Loucy (cell line): Measurements from ENCODE around the gene TMEM134.

ENCODE experiments used
- H2AFZ ChIP-seq: fragments of 200-600 bp; sonication (generic); 2 replicates; pipeline ENCODE4 v1.6.0; 2016; ENCODE audit warnings: antibody characterized with exemption, mild to moderate bottlenecking, low read length, moderate library complexity
- H3F3A ChIP-seq: fragments of 200-600 bp; 2 replicates; pipeline ENCODE4 v1.6.0; 2016; ENCODE audit warnings: antibody characterized with exemption, low read depth, mild to moderate bottlenecking
- H3K27me3 ChIP-seq: fragments of 200-600 bp; sonication (generic); 2 replicates; pipeline ENCODE4 v1.6.1; 2014; ENCODE audit warnings: low read length, mild to moderate bottlenecking; ENCODE audit not compliant: insufficient read depth, poor library complexity, severe bottlenecking
- H3K36me3 ChIP-seq: fragments of 200-600 bp; sonication (generic); 2 replicates; pipeline ENCODE4 v1.6.1; 2016; ENCODE audit warnings: low read length; ENCODE audit not compliant: insufficient read depth
- H3K4me1 ChIP-seq: fragments of 200-600 bp; sonication (generic); 2 replicates; pipeline ENCODE4 v1.5.1; 2014; ENCODE audit warnings: low read length, mild to moderate bottlenecking; ENCODE audit not compliant: insufficient read depth, poor library complexity, severe bottlenecking
- H3K4me2 ChIP-seq: fragments of 200-600 bp; sonication (generic); 2 replicates; pipeline ENCODE4 v1.6.0; 2014; ENCODE audit warnings: antibody characterized with exemption, low read length, low read depth, mild to moderate bottlenecking; ENCODE audit not compliant: poor library complexity, severe bottlenecking
- H3K4me3 ChIP-seq: fragments of 200-600 bp; sonication (generic); 2 replicates; pipeline ENCODE4 v1.5.1; 2014; ENCODE audit warnings: low read length, mild to moderate bottlenecking, mixed read lengths; ENCODE audit not compliant: poor library complexity, severe bottlenecking
- H3K79me2 ChIP-seq: fragments of 200-600 bp; sonication (generic); 2 replicates; pipeline ENCODE4 v1.6.1; 2014; ENCODE audit warnings: low read length; ENCODE audit not compliant: insufficient read depth
- H3K9ac ChIP-seq: fragments of 200-600 bp; sonication (generic); 2 replicates; pipeline ENCODE4 v1.6.0; 2014; ENCODE audit warnings: mild to moderate bottlenecking, low read depth, low read length, moderate library complexity; ENCODE audit not compliant: poor library complexity, severe bottlenecking
- H3K9me2 ChIP-seq: fragments of 200-600 bp; sonication (generic); replicated peaks from 2 replicates; pipeline ENCODE4 v1.6.1; 2016; ENCODE audit warnings: low read depth, low read length, mixed read lengths
- H3K9me3 ChIP-seq: fragments of 200-600 bp; sonication (generic); 2 replicates; pipeline ENCODE4 v1.6.1; 2014; ENCODE audit warnings: mild to moderate bottlenecking, antibody characterized with exemption, low read length, low read depth; ENCODE audit not compliant: insufficient read depth
- H4K20me1 ChIP-seq: fragments of 200-600 bp; sonication (generic); 2 replicates; pipeline ENCODE4 v1.6.0; 2014; ENCODE audit warnings: antibody characterized with exemption, low read length, mild to moderate bottlenecking; ENCODE audit not compliant: insufficient read depth, poor library complexity, severe bottlenecking
- CTCF ChIP-seq: fragments of 200-600 bp; sonication (generic); conservative IDR thresholded peaks from 2 replicates; pipeline ENCODE4 v1.5.1; 2014; ENCODE audit warnings: mild to moderate bottlenecking, antibody characterized with exemption, low read length
- EZH2phosphoT487 ChIP-seq: fragments of 200-600 bp; IDR thresholded peaks from 2 replicates; pipeline ENCODE4 v1.6.1; 2018; ENCODE audit warnings: antibody characterized with exemption, mild to moderate bottlenecking, moderate library complexity, borderline replicate concordance

The TMEM134 gene

GRCh38 chr11:67438158-67438902, 30.7 kb downstream of the TMEM134 start:
- Histone ChIP-seq H3K27me3 (no peaks in the 10 kb centered on the region), H3K9me3 (no peaks in the 10 kb centered on the region), H2AFZ (no peak overlapping the region), H3K9me2 (no peaks in the 10 kb centered on the region), H3K36me3 (peaks cover 20% of the 10 kb centered on the region; the same call in 1 of the 2 replicates), H3F3A (0 out of 2 replicates have a peak, but pooled peaks cover 2% of the 10 kb centered on the region), H3K9ac (peak overlapping the region; percentile 100), H3K4me3 (peak overlapping the region; percentile 100), H3K79me2 (peaks cover 69% of the 10 kb centered on the region), H3K4me1 (peaks cover 53% of the 10 kb centered on the region), H4K20me1 (peaks cover 35% of the 10 kb centered on the region), H3K4me2 (peak overlapping the region; percentile 90)
- TF ChIP-seq CTCF (no peak), EZH2phosphoT487 (no peak)

GRCh38 chr11:67437809-67438157, 31.3 kb downstream of the TMEM134 start:
- Histone ChIP-seq H3K27me3 (no peaks in the 10 kb centered on the region), H3K4me3 (peak overlapping the region; percentile 100), H3K9ac (peak overlapping the region; percentile 100), H3K4me2 (peak overlapping the region; percentile 90), H2AFZ (no peak overlapping the region), H3K9me3 (no peaks in the 10 kb centered on the region), H3K36me3 (peaks cover 20% of the 10 kb centered on the region; the same call in 1 of the 2 replicates), H3K79me2 (peaks cover 75% of the 10 kb centered on the region), H3F3A (0 out of 2 replicates have a peak, but pooled peaks cover 4% of the 10 kb centered on the region), H3K4me1 (peaks cover 53% of the 10 kb centered on the region), H4K20me1 (peaks cover 41% of the 10 kb centered on the region), H3K9me2 (no peaks in the 10 kb centered on the region)
- TF ChIP-seq CTCF = no peak
- TF ChIP-seq EZH2phosphoT487 = no peak

- H3K4me1 ChIP-seq = peaks cover 53% of the 10 kb centered on the region
- no peaks in the 10 kb centered on the region for H3K27me3 ChIP-seq
- TF ChIP-seq CTCF (no peak), EZH2phosphoT487 (no peak)
- H3K4me2 ChIP-seq = peak within 1 kb of the TSS; percentile 96
- peaks cover 20% of the 10 kb centered on the region; the same call in 1 of the 2 replicates for H3K36me3 ChIP-seq
- peak within 1 kb of the TSS; percentile 100 for H3K9ac ChIP-seq
- H3K79me2 ChIP-seq = peaks cover 80% of the 10 kb centered on the region
- H3K9me3 ChIP-seq = no peaks in the 10 kb centered on the region
- peak within 1 kb of the TSS; percentile 100 for H3K4me3 ChIP-seq
- H4K20me1 ChIP-seq = peaks cover 46% of the 10 kb centered on the region
- H3F3A ChIP-seq = 0 out of 2 replicates have a peak, but pooled peaks cover 4% of the 10 kb centered on the region
- H2AFZ ChIP-seq = no peak within 1 kb of the TSS
- no peaks in the 10 kb centered on the region for H3K9me2 ChIP-seq
These were observed 31.8 kb downstream of the TMEM134 start, which contains the start of gene PTPRCAP for GRCh38 chr11:67437082-67437808. Gene PTPRCAP, minus strand, starts transcription at chr11:67437682. Its CDS starts 63 bp downstream, at chr11:67437619.
